SK-N-MC (cell line): ENCODE results near the gene WDR72.

Experiments used
- DNase-seq: peaks from one replicate; pipeline ENCODE4 v3.0.0-alpha.2; 2011; ENCODE audit warnings: low read depth, low spot score
- H3K27ac ChIP-seq: fragments of 200-600 bp; sonication (generic); 2 replicates; pipeline ENCODE4 v1.5.1; 2016; ENCODE audit warnings: mixed run types
- H3K36me3 ChIP-seq: fragments of 200-600 bp; sonication (generic); 2 replicates; pipeline ENCODE4 v1.6.1; 2017; ENCODE audit warnings: antibody characterized with exemption, low read length, mixed read lengths; ENCODE audit not compliant: insufficient read depth
- H3K4me3 ChIP-seq: fragments of 200-600 bp; sonication (generic); 2 replicates; pipeline ENCODE4 v1.5.1; 2016
- H3K9ac ChIP-seq: fragments of 200-600 bp; sonication (generic); 2 replicates; pipeline ENCODE4 v1.8.0; 2017; ENCODE audit warnings: mixed run types, mixed read lengths; ENCODE audit not compliant: insufficient read length
- H3K9me3 ChIP-seq: fragments of 200-600 bp; sonication (generic); 2 replicates; pipeline ENCODE4 v1.6.1; 2017; ENCODE audit warnings: low read depth, mild to moderate bottlenecking, antibody characterized with exemption, low read length, moderate library complexity, mixed read lengths
- EZH2 ChIP-seq: fragments of 200-600 bp; sonication (generic); IDR thresholded peaks from one replicate; pipeline ENCODE4 v1.6.1; 2017; ENCODE audit warnings: antibody characterized with exemption
- FOXP2 ChIP-seq: optimal IDR thresholded peaks from 2 replicates; pipeline ENCODE3; 2011; ENCODE audit warnings: mild to moderate bottlenecking, moderate library complexity; ENCODE audit not compliant: insufficient read depth; ENCODE audit errors: extremely low read length, control extremely low read depth
- POLR2AphosphoS5 ChIP-seq: IDR thresholded peaks from 2 replicates; pipeline ENCODE4 v1.6.1; 2012; ENCODE audit warnings: mild to moderate bottlenecking, low read depth, low read length, borderline replicate concordance

WDR72 gene

DNA sequence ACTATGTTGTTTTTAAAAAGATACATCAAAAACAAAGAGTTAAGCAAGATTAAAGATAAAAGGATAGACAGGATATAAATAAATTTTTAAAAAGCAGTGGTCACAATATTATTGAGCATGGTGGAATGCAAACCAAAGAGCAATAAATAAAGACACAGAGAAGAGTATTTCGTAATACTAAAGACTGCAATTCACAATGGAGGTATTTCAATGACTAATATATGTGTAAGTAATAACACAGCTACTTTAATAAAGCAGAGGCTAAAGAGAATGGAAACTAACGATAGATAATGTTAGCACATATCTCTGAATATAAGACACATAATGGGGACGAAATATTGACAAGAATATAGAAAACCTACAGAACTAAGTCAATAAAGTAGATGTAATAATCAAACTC, 219.6 kb downstream of the WDR72 start:
- H3K4me3 ChIP-seq, result no peak overlapping the region
- no peak overlapping the region for H3K27ac ChIP-seq
- H3K9me3 ChIP-seq, result no peaks in the 10 kb centered on the region
- TF ChIP-seq POLR2AphosphoS5 (no peak), FOXP2 (no peak), EZH2 (no peak)
- no peak for DNase-seq
- H3K9ac ChIP-seq, result no peak overlapping the region
- no peaks in the 10 kb centered on the region for H3K36me3 ChIP-seq

DNA sequence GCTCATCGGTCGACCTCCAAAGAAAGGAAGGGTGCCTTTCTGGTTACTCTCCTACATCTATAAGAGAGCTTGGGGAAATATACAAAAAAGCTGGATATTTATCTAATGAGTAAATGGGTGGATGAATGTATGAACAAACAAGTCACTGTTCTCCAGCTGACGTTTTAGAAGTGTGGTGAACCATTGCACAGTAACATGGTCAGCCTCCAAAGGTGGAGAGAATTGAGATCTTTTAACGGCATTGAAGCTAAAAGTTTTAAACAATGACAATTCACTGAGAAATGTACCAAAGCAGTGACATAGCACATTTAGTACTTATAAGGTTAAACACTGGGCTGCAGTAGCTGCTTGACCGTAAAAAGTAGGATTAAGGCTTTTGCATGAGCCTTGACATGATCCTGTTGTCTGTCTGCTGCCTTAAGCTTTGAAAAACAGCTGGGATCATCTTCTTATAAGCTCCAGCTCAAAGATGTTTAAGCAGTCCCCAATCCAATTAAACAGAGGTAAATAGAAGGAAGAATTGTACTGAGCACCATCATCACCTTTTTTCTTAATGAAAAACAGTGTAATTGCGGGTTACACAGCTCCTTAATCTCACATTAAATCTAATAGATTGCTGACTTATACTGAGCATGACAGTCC, 222.9 kb downstream of the WDR72 start:
- H3K27ac ChIP-seq, result no peak overlapping the region
- H3K9ac ChIP-seq, result no peak overlapping the region
- H3K4me3 ChIP-seq, result no peak overlapping the region
- no peaks in the 10 kb centered on the region for H3K36me3 ChIP-seq
- TF ChIP-seq FOXP2, result no peak
- no peak for TF ChIP-seq POLR2AphosphoS5
- no peak for TF ChIP-seq EZH2
- H3K9me3 ChIP-seq, result no peaks in the 10 kb centered on the region
- no peak for DNase-seq

DNA sequence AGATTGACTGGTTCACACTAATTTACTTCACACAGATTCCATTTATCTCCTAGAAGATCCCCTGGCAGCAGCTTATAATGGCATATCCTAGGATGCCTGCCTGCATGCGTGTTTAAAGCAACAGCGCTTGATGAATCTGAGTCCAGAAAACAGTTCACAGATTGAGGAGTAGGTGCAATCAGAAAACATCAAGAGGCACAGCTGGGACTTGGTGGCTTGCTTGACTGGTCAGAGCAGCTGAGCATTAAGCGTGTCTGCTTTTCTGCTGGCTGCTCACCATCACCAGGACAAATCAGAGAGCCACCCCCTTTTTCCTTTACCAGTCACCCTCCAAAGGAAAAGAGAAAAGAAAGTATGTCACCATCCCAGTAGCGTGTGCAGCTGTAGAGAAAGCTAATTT, 223.6 kb downstream of the WDR72 start:
- DNase-seq, result no peak
- Histone ChIP-seq H3K9ac (no peak overlapping the region), H3K27ac (no peak overlapping the region)

DNA sequence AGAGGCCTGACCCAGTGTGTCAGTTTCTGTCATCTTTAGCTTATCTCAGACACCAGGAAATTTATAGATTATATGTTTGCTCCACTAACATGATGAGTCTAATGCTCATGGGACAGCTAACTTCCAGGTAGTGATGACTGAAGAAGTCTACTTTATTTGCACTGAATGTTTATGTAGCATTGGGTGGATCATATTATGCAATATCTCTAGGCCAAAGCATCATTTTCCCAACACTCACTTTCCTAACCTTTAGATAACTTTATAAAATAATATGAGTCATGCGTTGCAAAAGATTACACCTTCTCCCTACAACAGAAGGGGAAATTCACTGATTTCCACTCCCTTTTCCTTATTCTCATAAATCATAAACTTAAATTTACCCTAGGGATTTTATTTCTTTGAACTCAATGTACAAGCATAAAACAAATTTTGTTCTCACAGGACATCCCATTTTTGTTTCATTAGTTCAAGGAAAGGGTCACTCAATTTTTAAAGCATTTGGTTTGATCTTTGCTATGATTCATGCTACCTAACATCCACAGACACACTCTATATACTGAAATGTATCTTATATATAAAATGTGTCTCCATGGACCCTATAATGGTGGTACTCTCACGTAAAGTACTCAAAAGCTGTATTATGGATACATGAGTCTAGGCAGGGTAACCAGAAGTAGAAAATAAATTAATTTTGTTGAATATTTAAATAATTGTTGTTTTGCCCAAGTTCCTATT, 225.2 kb downstream of the WDR72 start:
- no peaks in the 10 kb centered on the region for H3K36me3 ChIP-seq
- H3K9me3 ChIP-seq, result no peaks in the 10 kb centered on the region
- H3K4me3 ChIP-seq, result no peak overlapping the region
- TF ChIP-seq EZH2 (no peak), POLR2AphosphoS5 (no peak), FOXP2 (no peak)
- H3K27ac ChIP-seq, result no peak overlapping the region
- H3K9ac ChIP-seq, result no peak overlapping the region
- DNase-seq, result no peak

More for the DNA sequence above, 223.6 kb downstream of the WDR72 start:
- H3K4me3 ChIP-seq, result no peak overlapping the region
- TF ChIP-seq FOXP2, result no peak
- TF ChIP-seq POLR2AphosphoS5, result no peak
- TF ChIP-seq EZH2, result no peak
- H3K36me3 ChIP-seq, result no peaks in the 10 kb centered on the region
- no peaks in the 10 kb centered on the region for H3K9me3 ChIP-seq

DNA sequence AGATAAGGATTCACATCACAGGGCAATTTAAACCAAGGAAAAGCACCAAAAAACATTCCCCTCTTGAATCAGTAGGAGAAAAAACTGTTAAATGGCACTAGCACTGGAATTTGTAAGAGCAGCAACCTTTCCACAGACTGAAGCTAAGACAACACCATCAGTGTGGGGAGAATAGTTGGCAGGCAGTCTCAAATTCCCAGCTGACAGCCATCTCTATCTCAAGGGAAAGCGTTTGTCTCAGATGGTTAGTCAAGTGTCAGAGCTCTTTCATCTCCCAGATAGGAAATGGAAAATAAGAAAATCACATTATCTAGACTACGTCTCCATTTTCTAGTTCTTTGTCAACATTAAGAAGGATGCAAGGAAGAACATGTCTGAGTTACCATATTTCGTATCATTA, 228.7 kb downstream of the WDR72 start:
- H3K9ac ChIP-seq, result no peak overlapping the region
- no peak for DNase-seq
- H3K27ac ChIP-seq, result no peak overlapping the region
- no peak overlapping the region for H3K4me3 ChIP-seq
- TF ChIP-seq EZH2, result no peak
- no peak for TF ChIP-seq FOXP2
- TF ChIP-seq POLR2AphosphoS5, result no peak
- H3K9me3 ChIP-seq, result no peaks in the 10 kb centered on the region
- H3K36me3 ChIP-seq, result no peaks in the 10 kb centered on the region

DNA sequence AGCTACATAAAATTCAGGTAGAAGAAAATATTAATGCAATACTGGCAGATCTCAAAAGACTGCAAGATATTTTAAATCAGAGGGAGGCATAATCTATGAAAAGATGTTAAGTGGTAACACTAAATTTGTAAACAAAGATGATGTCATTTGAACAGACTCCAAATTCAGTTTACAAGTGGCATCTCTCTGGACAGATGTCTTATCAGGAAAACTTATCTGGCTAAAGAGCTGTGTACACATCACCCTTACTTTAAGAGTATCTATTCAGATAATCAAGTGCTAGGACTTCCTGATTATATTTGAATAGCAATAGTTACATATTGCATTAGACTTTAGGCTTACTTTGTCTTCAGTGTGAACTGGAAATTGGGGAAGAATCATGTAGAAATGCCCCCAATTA, 231.5 kb downstream of the WDR72 start:
- H3K36me3 ChIP-seq, result no peaks in the 10 kb centered on the region
- H3K27ac ChIP-seq, result no peak overlapping the region
- TF ChIP-seq EZH2 (no peak), FOXP2 (no peak), POLR2AphosphoS5 (no peak)
- no peak overlapping the region for H3K4me3 ChIP-seq
- no peak overlapping the region for H3K9ac ChIP-seq
- no peak for DNase-seq
- no peaks in the 10 kb centered on the region for H3K9me3 ChIP-seq

DNA sequence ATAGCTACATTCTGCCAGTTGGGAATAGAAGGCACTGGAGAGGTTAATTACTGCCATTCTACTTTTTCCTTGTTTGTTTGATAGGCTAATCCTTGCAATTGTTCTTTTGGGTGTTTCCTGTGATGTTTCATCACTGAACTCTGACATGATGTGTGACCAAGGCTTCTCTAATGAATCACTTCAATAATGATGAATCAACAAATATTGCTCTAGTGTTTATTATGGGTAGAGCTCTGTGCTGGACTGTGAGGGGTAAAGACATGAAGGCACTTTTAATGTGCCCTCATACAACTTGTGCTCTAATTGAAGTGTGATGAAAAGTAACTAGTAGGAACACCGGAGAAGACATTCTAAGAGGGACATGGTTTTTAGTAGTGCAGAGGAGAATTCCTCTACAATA, 233.6 kb downstream of the WDR72 start:
- Histone ChIP-seq H3K9ac (no peak overlapping the region), H3K4me3 (no peak overlapping the region), H3K27ac (no peak overlapping the region), H3K9me3 (no peaks in the 10 kb centered on the region), H3K36me3 (no peaks in the 10 kb centered on the region)
- TF ChIP-seq POLR2AphosphoS5 (no peak), FOXP2 (no peak), EZH2 (no peak)
- no peak for DNase-seq

DNA sequence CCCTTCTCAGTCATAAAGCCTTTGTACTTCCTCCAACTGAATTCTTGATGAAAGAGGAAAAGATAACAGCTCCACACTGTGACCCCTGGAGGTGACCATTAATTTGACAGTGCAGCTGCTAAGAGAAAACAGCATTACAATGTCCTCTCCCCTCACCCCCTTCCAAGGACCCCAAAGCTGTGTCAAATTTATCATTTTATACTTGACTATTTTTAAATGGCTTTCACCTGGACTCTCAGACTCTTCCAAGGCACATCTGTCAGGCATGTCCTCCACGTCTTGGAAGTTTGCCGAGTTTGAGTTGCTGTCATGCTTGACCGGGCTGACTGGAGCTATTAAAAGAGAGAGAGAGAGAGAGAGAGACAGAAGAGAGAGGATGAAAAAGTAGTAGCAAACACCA, 236.5 kb downstream of the WDR72 start:
- Histone ChIP-seq H3K27ac (no peak overlapping the region), H3K4me3 (no peak overlapping the region), H3K36me3 (no peaks in the 10 kb centered on the region), H3K9me3 (no peaks in the 10 kb centered on the region), H3K9ac (no peak overlapping the region)
- no peak for DNase-seq
- no peak for TF ChIP-seq POLR2AphosphoS5
